Endothelial cell of umbilical vein (primary cell): ENCODE results near the gene DCX. TPM values are rescaled to one million over a fixed set of nuclear protein-coding genes. Genes with fewer than 3 reads are reported as not detected.

Experiments used
- BruUV-seq: library from RNA; stranded (reverse); fragments of 400-500 nt; replicated peaks from 2 replicates; lab custom pipeline; 2021; lab: Mats Ljungman, UMichigan
- CTCF ChIA-PET: fragments of 300-600, 350-600 bp; sonication (Branson Sonifier 250); formaldehyde crosslinking; loops from one replicate; lab custom pipeline; 2021; ENCODE audit warnings: antibody characterized with exemption, inconsistent platforms; lab: Charles Lee
- POLR2A ChIA-PET: fragments of 300-600, 350-600 bp; sonication (Branson Sonifier 250); formaldehyde crosslinking; loops from one replicate; lab custom pipeline; 2021; ENCODE audit warnings: antibody characterized with exemption, inconsistent platforms; lab: Charles Lee
- DNase-seq: peaks from one replicate; pipeline ENCODE4 v3.0.0-alpha.2; 2011; ENCODE audit warnings: low read depth, low spot score
- FAIRE-seq: peaks from 2 replicates; lab custom pipeline; 2011; peaks lifted over from hg19 to GRCh38; lab: Jason Lieb, UNC
- H2AFZ ChIP-seq: 2 replicates; pipeline ENCODE4 v1.6.0; 2012; ENCODE audit warnings: low read depth, low read length, control low read depth, inconsistent platforms
- H3K27ac ChIP-seq: 2 replicates; pipeline ENCODE4 v1.5.1; 2011; ENCODE audit warnings: low read depth, mild to moderate bottlenecking, control low read depth, low read length, moderate library complexity; ENCODE audit not compliant: insufficient read depth
- H3K27me3 ChIP-seq, 2 experiments: 2 replicates each; pipeline versions ENCODE4 v1.6.0 to v1.6.1; 2011; ENCODE audit warnings: low read length in 2 of 2, mixed read lengths in 1 of 2; ENCODE audit not compliant: control insufficient read depth in 2 of 2, insufficient read depth in 2 of 2
- H3K36me3 ChIP-seq, 2 experiments: 2 replicates in 1 of 2; 3 replicates in 1 of 2; pipeline ENCODE4 v1.5.1; 2011; ENCODE audit warnings: low read length in 2 of 2, mild to moderate bottlenecking in 1 of 2, moderate library complexity in 1 of 2; ENCODE audit not compliant: control insufficient read depth in 2 of 2, insufficient read depth in 2 of 2; ENCODE audit errors: extremely low read depth in 1 of 2
- H3K4me1 ChIP-seq: 3 replicates; pipeline ENCODE4 v1.5.1; 2011; ENCODE audit warnings: mild to moderate bottlenecking, low read length; ENCODE audit not compliant: control insufficient read depth, insufficient read depth; ENCODE audit errors: extremely low read depth
- H3K4me2 ChIP-seq: 2 replicates; pipeline ENCODE4 v1.6.1; 2011; ENCODE audit warnings: low read length, control low read depth, mixed read lengths; ENCODE audit not compliant: insufficient read depth
- H3K4me3 ChIP-seq, 3 experiments: fragments of 200-600 bp in 1 of 3; sonication (generic), shearing (Covaris generic) in 1 of 3; replicated peaks in 1 of 3; 2 replicates each; pipeline ENCODE4 v1.5.1; 2011 to 2016; ENCODE audit warnings: control low read depth in 3 of 3, low read length in 3 of 3, mild to moderate bottlenecking in 2 of 3, inconsistent platforms in 1 of 3, low read depth in 1 of 3, moderate library complexity in 1 of 3; ENCODE audit not compliant: insufficient read depth in 1 of 3
- H3K79me2 ChIP-seq: 2 replicates; pipeline ENCODE4 v1.6.0; 2012; ENCODE audit warnings: low read length, inconsistent platforms; ENCODE audit not compliant: control insufficient read depth, insufficient read depth
- H3K9ac ChIP-seq: replicated peaks from 2 replicates; pipeline ENCODE3; 2011; ENCODE audit warnings: low read length, control low read depth; ENCODE audit not compliant: insufficient read depth; ENCODE audit errors: extremely low read depth
- H3K9me1 ChIP-seq: replicated peaks from 3 replicates; pipeline ENCODE4 v1.6.0; 2011; ENCODE audit warnings: mild to moderate bottlenecking, low read length; ENCODE audit not compliant: control insufficient read depth, insufficient read depth; ENCODE audit errors: extremely low read depth
- H3K9me3 ChIP-seq: replicated peaks from 2 replicates; pipeline ENCODE4 v1.5.1; 2012; ENCODE audit warnings: low read length, inconsistent platforms; ENCODE audit not compliant: control insufficient read depth, insufficient read depth
- H4K20me1 ChIP-seq: replicated peaks from 2 replicates; pipeline ENCODE3; 2011; ENCODE audit warnings: mild to moderate bottlenecking, low read length; ENCODE audit not compliant: control insufficient read depth, insufficient read depth; ENCODE audit errors: extremely low read depth
- FOS ChIP-seq: IDR thresholded peaks from 2 replicates; pipeline ENCODE4 v1.6.1; 2011; ENCODE audit warnings: mild to moderate bottlenecking, low read length, moderate library complexity, borderline replicate concordance; ENCODE audit not compliant: insufficient read depth
- MYC ChIP-seq: IDR thresholded peaks from one replicate; pipeline ENCODE4 v1.6.1; 2011; ENCODE audit warnings: mild to moderate bottlenecking, low read depth, low read length
- POLR2A ChIP-seq: IDR thresholded peaks from 2 replicates; pipeline ENCODE4 v1.6.1; 2012; ENCODE audit warnings: low read depth, mild to moderate bottlenecking, control low read depth, low read length
- POLR2AphosphoS5 ChIP-seq: IDR thresholded peaks from 2 replicates; pipeline ENCODE4 v1.6.1; 2012; ENCODE audit warnings: low read depth, mild to moderate bottlenecking, control low read depth, low read length, moderate library complexity; ENCODE audit not compliant: insufficient read depth
- dilution Hi-C: fragments of 300-500 bp; cut with MboI; formaldehyde crosslinking; loops from one replicate; pipeline ENCODE4 v1.15.0; 2019; ENCODE audit warnings: low sequenced_read_pairs; ENCODE audit not compliant: extremely low pct_ligation_motif_present
- intact Hi-C: fragments of 100-400 bp; cut with micrococcal nuclease; formaldehyde crosslinking; loops from one replicate; pipeline ENCODE4 v1.10.0; 2022
- polyA plus RNA-seq, 4 experiments: library from polyadenylated mRNA; depleted of rRNA in 3 of 4; stranded (reverse) in 3 of 4; unstranded in 1 of 4; fragments of >200 nt; gene quantifications; 2 replicates each; pipeline versions ENCODE4 v1.2.1 to v1.2.3, GENCODE V29; 2011 to 2012; ENCODE audit warnings: missing spikeins in 1 of 4
- total RNA-seq: library from RNA; stranded (reverse); gene quantifications from 2 replicates; pipeline ENCODE4 v1.2.3, GENCODE V29; 2021
- TF ChIP-seq, protein P1 (sequence below): IDR thresholded peaks from 2 replicates; pipeline ENCODE4 v1.6.1; 2011; ENCODE audit not compliant: insufficient read depth, insufficient read length

Gene DCX
- total and polyA plus RNA-seq, 2 donors (not counting 3 experiments of a cell fraction or from before 2014, with no cell fraction given): not detected

DNA sequence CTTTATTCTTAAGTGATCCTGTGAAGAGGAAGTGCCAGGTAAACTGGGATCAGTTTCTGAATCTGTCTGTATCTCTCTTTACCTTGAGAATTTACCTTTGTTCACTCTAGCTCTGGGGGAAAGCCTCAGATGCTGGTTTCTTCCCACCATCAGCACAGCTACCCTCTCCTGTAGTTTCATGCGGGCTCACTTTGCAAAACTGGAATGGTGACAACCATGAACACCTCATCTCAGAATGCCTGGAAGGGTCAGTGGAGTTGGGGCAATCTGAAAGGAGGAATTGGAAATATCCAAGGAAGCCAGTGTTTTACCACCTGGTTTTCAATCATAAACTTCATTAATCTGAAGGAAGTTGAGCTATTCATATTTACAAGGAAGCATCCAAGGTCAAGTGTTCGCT, 30.8 kb upstream of the DCX start:
- no peaks in the 10 kb centered on the region for H3K4me1 ChIP-seq
- H3K27ac ChIP-seq: no peak overlapping the region
- no peak overlapping the region for H3K4me3 ChIP-seq
- no peaks in the 10 kb centered on the region for H3K9me3 ChIP-seq
- no peaks in the 10 kb centered on the region for H3K27me3 ChIP-seq
- no peaks in the 10 kb centered on the region for H3K79me2 ChIP-seq
- BruUV-seq: no TSS peak
- no peaks in the 10 kb centered on the region for H3K9me1 ChIP-seq
- H3K4me2 ChIP-seq: no peak overlapping the region
- no peak overlapping the region for H2AFZ ChIP-seq
- no peaks in the 10 kb centered on the region for H4K20me1 ChIP-seq
- ChIA-PET POLR2A (no interaction called here), CTCF (no interaction called here)
- DNase-seq: no peak
- H3K9ac ChIP-seq: no peak overlapping the region
- intact Hi-C loops: no loop called here
- FAIRE-seq: no peak
- no peaks in the 10 kb centered on the region for H3K36me3 ChIP-seq
- dilution Hi-C loops: no loop called here
- TF ChIP-seq FOS (no peak), POLR2A (no peak), MYC (no peak), POLR2AphosphoS5 (no peak)
- TF ChIP-seq, protein P1, sequence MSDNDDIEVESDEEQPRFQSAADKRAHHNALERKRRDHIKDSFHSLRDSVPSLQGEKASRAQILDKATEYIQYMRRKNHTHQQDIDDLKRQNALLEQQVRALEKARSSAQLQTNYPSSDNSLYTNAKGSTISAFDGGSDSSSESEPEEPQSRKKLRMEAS: no peak

DNA sequence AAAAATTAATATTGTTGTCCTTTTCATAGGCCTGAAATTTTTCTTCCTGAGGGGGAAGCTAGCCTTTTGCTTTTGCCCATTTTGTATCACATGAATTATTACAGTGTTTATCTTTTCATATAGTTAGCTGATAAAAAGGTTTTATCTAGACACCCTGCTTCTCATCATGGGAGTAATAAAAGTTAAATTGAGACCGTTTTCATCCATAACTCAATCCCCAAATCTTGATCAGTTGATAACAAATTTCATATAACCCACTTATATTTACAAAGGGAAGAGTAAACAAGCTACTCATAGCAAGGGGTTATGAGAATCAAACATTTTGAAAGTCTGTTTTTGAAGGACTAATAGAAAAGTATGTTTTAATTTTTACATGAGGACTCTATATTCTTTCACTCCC, 23.5 kb upstream of the DCX start:
- H3K4me3 ChIP-seq: no peak overlapping the region
- intact Hi-C loops: no loop called here
- H3K9me1 ChIP-seq: no peaks in the 10 kb centered on the region
- H3K9me3 ChIP-seq: no peaks in the 10 kb centered on the region
- ChIA-PET CTCF (no interaction called here), POLR2A (no interaction called here)
- dilution Hi-C loops: no loop called here
- H3K4me2 ChIP-seq: no peak overlapping the region
- no peak for FAIRE-seq
- no peaks in the 10 kb centered on the region for H3K4me1 ChIP-seq
- no peak for TF ChIP-seq POLR2AphosphoS5
- no peaks in the 10 kb centered on the region for H3K27me3 ChIP-seq
- no peak overlapping the region for H3K27ac ChIP-seq
- DNase-seq: no peak
- H3K9ac ChIP-seq: no peak overlapping the region
- H4K20me1 ChIP-seq: no peaks in the 10 kb centered on the region
- H3K79me2 ChIP-seq: no peaks in the 10 kb centered on the region
- no TSS peak for BruUV-seq
- no peak overlapping the region for H2AFZ ChIP-seq
- H3K36me3 ChIP-seq: no peaks in the 10 kb centered on the region
